Caco-2 (cell line): Measurements from ENCODE around the gene TRAK1. TPM values are rescaled to one million over a fixed set of nuclear protein-coding genes. Genes with fewer than 3 reads are reported as not detected.

ENCODE experiments used
- BruUV-seq: library from RNA; stranded (reverse); fragments of 400-500 nt; replicated peaks from 2 replicates; lab custom pipeline; 2021; lab: Mats Ljungman, UMichigan
- CTCF ChIA-PET: fragments of 300-600 bp; sonication (Branson Sonifier 250); formaldehyde crosslinking; loops from one replicate; lab custom pipeline; 2022; ENCODE audit warnings: antibody characterized with exemption; lab: Charles Lee
- POLR2A ChIA-PET: fragments of 300-600 bp; sonication (Branson Sonifier 250); formaldehyde crosslinking; loops from one replicate; lab custom pipeline; 2022; ENCODE audit warnings: antibody characterized with exemption; lab: Charles Lee
- DNase-seq, 2 experiments: peaks; one replicate each; pipeline versions ENCODE4 v3.0.0 to v3.0.0-alpha.2; 2020 to 2022
- H3K27me3 ChIP-seq: replicated peaks from 2 replicates; pipeline ENCODE4 v1.6.0; 2011; ENCODE audit warnings: low read length; ENCODE audit not compliant: control insufficient read depth, insufficient read depth
- H3K36me3 ChIP-seq: 2 replicates; pipeline ENCODE4 v1.5.1; 2011; ENCODE audit warnings: low read length; ENCODE audit not compliant: control insufficient read depth, insufficient read depth
- H3K4me1 ChIP-seq: fragments of 250-450 bp; sonication (Bioruptor Pico); 2 replicates; pipeline ENCODE4 v1.5.1; 2020; ENCODE audit warnings: mild to moderate bottlenecking
- H3K4me3 ChIP-seq: 2 replicates; pipeline ENCODE4 v1.5.1; 2011; ENCODE audit warnings: low read depth, mild to moderate bottlenecking, control low read depth, low read length
- H3K9me3 ChIP-seq: fragments of 250-450 bp; sonication (Bioruptor Pico); 2 replicates; pipeline ENCODE4 v1.5.1; 2020; ENCODE audit warnings: mild to moderate bottlenecking, moderate library complexity
- H3K27ac Mint-ChIP-seq: one replicate; pipeline ENCODE4 v1.8.0; 2022; ENCODE audit warnings: mixed read lengths; ENCODE audit not compliant: unreplicated experiment
- H3K27me3 Mint-ChIP-seq: one replicate; pipeline ENCODE4 v1.8.0; 2022; ENCODE audit warnings: mixed read lengths; ENCODE audit not compliant: insufficient read depth, unreplicated experiment
- H3K36me3 Mint-ChIP-seq: one replicate; pipeline ENCODE4 v1.8.0; 2022; ENCODE audit warnings: mild to moderate bottlenecking, mixed read lengths; ENCODE audit not compliant: insufficient read depth, unreplicated experiment
- H3K4me1 Mint-ChIP-seq: one replicate; pipeline ENCODE4 v1.8.0; 2022; ENCODE audit warnings: low read depth, mixed read lengths; ENCODE audit not compliant: unreplicated experiment
- H3K4me3 Mint-ChIP-seq: one replicate; pipeline ENCODE4 v1.8.0; 2022; ENCODE audit warnings: mild to moderate bottlenecking, moderate library complexity, mixed read lengths; ENCODE audit not compliant: unreplicated experiment
- H3K9me3 Mint-ChIP-seq: one replicate; pipeline ENCODE4 v1.8.0; 2022; ENCODE audit warnings: mixed read lengths; ENCODE audit not compliant: unreplicated experiment
- intact Hi-C: fragments of 100-400 bp; cut with micrococcal nuclease; formaldehyde crosslinking; loops from one replicate; pipeline ENCODE4 v1.10.0; 2022; ENCODE audit not compliant: unreplicated experiment
- total RNA-seq: library from RNA; stranded (reverse); gene quantifications from 2 replicates; pipeline ENCODE4 v1.2.3, GENCODE V29; 2022
- TF ChIP-seq, protein P1 (sequence below), 2 experiments: fragments of 200-600 bp in 1 of 2; IDR thresholded peaks; 1 replicate in 1 of 2; 2 replicates in 1 of 2; pipeline versions ENCODE4 v1.5.1 to v1.8.0; 2011 to 2022; ENCODE audit warnings: antibody characterized with exemption in 1 of 2, control low read depth in 1 of 2, inconsistent platforms in 1 of 2, low read depth in 1 of 2, low read length in 1 of 2, mild to moderate bottlenecking in 1 of 2, moderate library complexity in 1 of 2; ENCODE audit not compliant: insufficient read depth in 1 of 2, severe bottlenecking in 1 of 2, unreplicated experiment in 1 of 2

The TRAK1 gene
- total RNA-seq, 1 experiment from 2014 or later: 33.3 TPM

DNA sequence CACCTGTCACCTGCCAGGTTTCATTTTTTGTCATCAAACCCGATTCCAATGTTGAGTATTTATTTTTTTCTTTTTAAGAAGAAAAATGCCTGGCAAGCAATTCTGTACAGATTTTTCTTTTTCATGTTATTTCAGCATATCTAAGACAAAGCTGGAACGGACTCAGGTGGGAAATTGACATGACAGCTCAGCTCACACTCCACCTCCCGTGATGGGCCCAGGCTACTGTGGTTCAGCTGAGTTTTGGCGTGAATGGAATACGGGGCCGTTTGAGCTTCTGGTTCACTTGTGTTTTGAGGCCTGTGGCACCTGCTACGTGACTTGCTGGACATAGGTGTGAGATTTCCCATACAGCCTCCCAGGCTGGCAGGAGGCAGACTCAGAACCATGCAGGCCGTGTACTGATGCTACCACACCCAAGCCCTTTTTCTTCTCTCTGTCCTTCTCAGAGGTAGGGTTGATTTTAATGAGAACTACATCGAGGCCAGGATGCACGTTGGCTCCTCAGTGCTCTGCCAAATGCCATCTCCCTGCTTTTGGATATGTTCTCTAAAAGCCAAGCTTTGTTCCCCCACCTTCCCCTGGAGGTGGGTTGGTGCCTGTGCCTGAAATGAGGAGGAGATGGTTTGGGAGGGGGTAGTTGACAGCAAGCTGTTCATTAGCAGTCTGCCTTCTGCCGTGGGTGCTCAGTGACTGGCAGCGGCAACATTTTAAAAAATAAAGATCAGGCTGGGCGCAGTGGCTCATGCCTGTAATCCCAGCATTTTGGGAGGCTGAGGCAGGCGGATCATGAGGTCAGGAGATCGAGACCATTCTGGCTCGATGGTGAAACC, 48.7 kb downstream of the TRAK1 start:
- ChIA-PET CTCF (no interaction called here), POLR2A (no interaction called here)
- H3K27me3 Mint-ChIP-seq: no peaks in the 10 kb centered on the region
- no TSS peak for BruUV-seq
- H3K36me3 Mint-ChIP-seq: peaks cover 6% of the 10 kb centered on the region
- TF ChIP-seq, protein P1, sequence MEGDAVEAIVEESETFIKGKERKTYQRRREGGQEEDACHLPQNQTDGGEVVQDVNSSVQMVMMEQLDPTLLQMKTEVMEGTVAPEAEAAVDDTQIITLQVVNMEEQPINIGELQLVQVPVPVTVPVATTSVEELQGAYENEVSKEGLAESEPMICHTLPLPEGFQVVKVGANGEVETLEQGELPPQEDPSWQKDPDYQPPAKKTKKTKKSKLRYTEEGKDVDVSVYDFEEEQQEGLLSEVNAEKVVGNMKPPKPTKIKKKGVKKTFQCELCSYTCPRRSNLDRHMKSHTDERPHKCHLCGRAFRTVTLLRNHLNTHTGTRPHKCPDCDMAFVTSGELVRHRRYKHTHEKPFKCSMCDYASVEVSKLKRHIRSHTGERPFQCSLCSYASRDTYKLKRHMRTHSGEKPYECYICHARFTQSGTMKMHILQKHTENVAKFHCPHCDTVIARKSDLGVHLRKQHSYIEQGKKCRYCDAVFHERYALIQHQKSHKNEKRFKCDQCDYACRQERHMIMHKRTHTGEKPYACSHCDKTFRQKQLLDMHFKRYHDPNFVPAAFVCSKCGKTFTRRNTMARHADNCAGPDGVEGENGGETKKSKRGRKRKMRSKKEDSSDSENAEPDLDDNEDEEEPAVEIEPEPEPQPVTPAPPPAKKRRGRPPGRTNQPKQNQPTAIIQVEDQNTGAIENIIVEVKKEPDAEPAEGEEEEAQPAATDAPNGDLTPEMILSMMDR (IDR thresholded peaks at IDR 0.05; ENCODE audit: insufficient read depth in 1 of 2, low read depth in 1 of 2, low read length in 1 of 2, severe bottlenecking in 1 of 2, unreplicated experiment in 1 of 2): no peak
- H3K4me3 Mint-ChIP-seq: no peak overlapping the region
- Histone ChIP-seq H3K36me3 (no peaks in the 10 kb centered on the region), H3K4me3 (no peak overlapping the region), H3K9me3 (no peaks in the 10 kb centered on the region), H3K4me1 (peaks cover 14% of the 10 kb centered on the region), H3K27me3 (no peaks in the 10 kb centered on the region)
- H3K9me3 Mint-ChIP-seq: no peaks in the 10 kb centered on the region
- peaks cover 21% of the 10 kb centered on the region for H3K4me1 Mint-ChIP-seq
- H3K27ac Mint-ChIP-seq: no peak overlapping the region
- DNase-seq: no peak
- intact Hi-C loops: no loop called here

DNA sequence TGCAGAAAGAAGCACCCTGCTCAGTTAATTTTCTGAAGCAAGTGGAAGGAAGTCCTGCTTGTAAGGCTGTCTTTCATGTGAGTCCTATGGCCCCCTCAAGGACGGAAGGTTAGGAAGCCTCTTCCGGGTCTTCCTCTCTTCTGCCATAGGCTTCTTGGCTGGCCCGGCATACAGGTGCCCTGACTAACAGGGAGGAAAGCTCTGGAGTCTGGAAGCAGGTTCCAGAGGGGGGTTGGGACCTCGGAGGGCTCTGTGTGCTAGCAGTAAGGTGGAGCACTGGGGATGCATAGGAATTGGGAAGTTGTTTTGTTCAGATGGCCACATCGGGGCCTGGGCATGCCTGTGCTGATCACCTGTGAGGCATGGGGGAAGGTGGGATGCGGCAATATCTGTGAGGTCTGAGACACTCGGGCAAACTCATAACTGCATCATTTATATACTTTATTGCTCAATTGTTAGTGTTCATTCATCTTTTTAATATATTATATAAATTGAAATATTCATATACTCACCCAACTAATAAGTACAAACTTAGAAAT, 49.6 kb downstream of the TRAK1 start:
- H3K27ac Mint-ChIP-seq: no peak overlapping the region
- TF ChIP-seq, protein P1 (IDR thresholded peaks at IDR 0.05; ENCODE audit: insufficient read depth in 1 of 2, low read depth in 1 of 2, low read length in 1 of 2, severe bottlenecking in 1 of 2, unreplicated experiment in 1 of 2): no peak
- intact Hi-C loops: no loop called here
- no peaks in the 10 kb centered on the region for H3K36me3 ChIP-seq
- no peak for DNase-seq
- H3K9me3 Mint-ChIP-seq: no peaks in the 10 kb centered on the region
- ChIA-PET CTCF (no interaction called here), POLR2A (no interaction called here)
- H3K4me1 Mint-ChIP-seq: peaks cover 12% of the 10 kb centered on the region
- H3K36me3 Mint-ChIP-seq: peaks cover 4% of the 10 kb centered on the region
- H3K4me3 Mint-ChIP-seq: no peak overlapping the region
- H3K9me3 ChIP-seq: no peaks in the 10 kb centered on the region
- H3K4me3 ChIP-seq: no peak overlapping the region
- BruUV-seq: no TSS peak
- H3K27me3 Mint-ChIP-seq: no peaks in the 10 kb centered on the region
- peaks cover 5% of the 10 kb centered on the region for H3K4me1 ChIP-seq
- no peaks in the 10 kb centered on the region for H3K27me3 ChIP-seq

DNA sequence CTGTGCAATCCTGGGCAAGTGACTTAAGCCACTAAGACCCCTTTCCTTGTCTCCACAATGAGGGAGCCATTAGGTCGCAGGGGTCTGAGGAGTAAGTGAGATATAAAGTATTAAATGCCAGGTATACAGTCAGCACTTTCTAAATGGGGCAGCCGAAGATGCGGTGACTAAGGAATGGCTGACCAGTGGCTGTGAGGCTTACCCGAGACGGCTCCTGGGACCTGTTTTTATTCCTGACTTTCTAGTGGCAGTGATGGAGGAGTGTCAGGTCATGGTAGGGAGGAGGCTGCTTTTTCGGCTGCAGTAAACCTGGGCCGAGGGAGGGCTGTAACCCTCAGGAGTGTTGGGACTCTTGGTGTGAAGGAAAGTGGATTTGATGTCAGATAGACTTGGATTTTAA, 52.3 kb downstream of the TRAK1 start:
- no peaks in the 10 kb centered on the region for H3K36me3 Mint-ChIP-seq
- ChIA-PET POLR2A (no interaction called here), CTCF (interaction anchor here (1.0 kb wide), 1 partner anchor 84 kb away, joined by 3 read pairs; no protein-coding TSS in a partner anchor)
- H3K4me1 ChIP-seq: peaks cover 2% of the 10 kb centered on the region
- H3K4me3 ChIP-seq: no peak overlapping the region
- peaks cover 11% of the 10 kb centered on the region for H3K4me1 Mint-ChIP-seq
- TF ChIP-seq, protein P1 (IDR thresholded peaks at IDR 0.05; ENCODE audit: insufficient read depth in 1 of 2, low read depth in 1 of 2, low read length in 1 of 2, severe bottlenecking in 1 of 2, unreplicated experiment in 1 of 2): no peak
- no peaks in the 10 kb centered on the region for H3K9me3 ChIP-seq
- H3K27ac Mint-ChIP-seq: peak overlapping the region; percentile 17
- no peaks in the 10 kb centered on the region for H3K36me3 ChIP-seq
- H3K27me3 Mint-ChIP-seq: no peaks in the 10 kb centered on the region
- no peak overlapping the region for H3K4me3 Mint-ChIP-seq
- DNase-seq: no peak
- no TSS peak for BruUV-seq
- intact Hi-C loops: no loop called here
- no peaks in the 10 kb centered on the region for H3K27me3 ChIP-seq
- H3K9me3 Mint-ChIP-seq: no peaks in the 10 kb centered on the region
